A673 (cell line): ENCODE measurements around the gene CALML4. TPM values are rescaled to one million over a fixed set of nuclear protein-coding genes. Genes with fewer than 3 reads are reported as not detected.

ENCODE experiments used
- BruUV-seq: library from RNA; stranded (reverse); fragments of 400-500 nt; replicated peaks from 2 replicates; lab custom pipeline; 2021; lab: Mats Ljungman, UMichigan
- CTCF ChIA-PET: fragments of 300-600 bp; sonication (Branson Sonifier 250); formaldehyde crosslinking; loops from one replicate; lab custom pipeline; 2022; ENCODE audit warnings: antibody characterized with exemption; lab: Charles Lee
- POLR2A ChIA-PET: fragments of 300-600 bp; sonication (Branson Sonifier 250); formaldehyde crosslinking; loops from one replicate; lab custom pipeline; 2022; ENCODE audit warnings: antibody characterized with exemption; ENCODE audit not compliant: low non-redundant PET; lab: Charles Lee
- DNase-seq: peaks from one replicate; pipeline ENCODE4 v3.0.0-alpha.2; 2015; ENCODE audit warnings: low spot score
- H3K27ac ChIP-seq: fragments of 200-600 bp; sonication (generic); 2 replicates; pipeline ENCODE4 v1.5.1; 2016; ENCODE audit warnings: mixed run types, low read depth, mild to moderate bottlenecking, mixed read lengths, antibody characterized with exemption, low read length; ENCODE audit not compliant: poor library complexity, severe bottlenecking
- H3K27me3 ChIP-seq: fragments of 200-600 bp; sonication (generic); replicated peaks from 2 replicates; pipeline ENCODE4 v1.6.1; 2017; ENCODE audit warnings: mixed run types, low read depth, mild to moderate bottlenecking, mixed read lengths, antibody characterized with exemption, low read length; ENCODE audit not compliant: insufficient read depth, poor library complexity
- H3K36me3 ChIP-seq: fragments of 200-600 bp; sonication (generic); 2 replicates; pipeline ENCODE4 v1.6.1; 2016; ENCODE audit warnings: mixed run types, mild to moderate bottlenecking, mixed read lengths, antibody characterized with exemption, low read length; ENCODE audit not compliant: insufficient read depth, poor library complexity, severe bottlenecking
- H3K4me1 ChIP-seq: fragments of 200-600 bp; sonication (generic); 2 replicates; pipeline ENCODE4 v1.6.1; 2017; ENCODE audit warnings: mixed run types, mild to moderate bottlenecking, mixed read lengths, antibody characterized with exemption, low read length; ENCODE audit not compliant: insufficient read depth, poor library complexity, severe bottlenecking
- H3K4me3 ChIP-seq: fragments of 200-600 bp; sonication (generic); 2 replicates; pipeline ENCODE4 v1.5.1; 2016; ENCODE audit warnings: low read depth, mixed run types, mild to moderate bottlenecking, mixed read lengths, low read length; ENCODE audit not compliant: poor library complexity, severe bottlenecking
- H3K9me3 ChIP-seq: fragments of 200-600 bp; sonication (generic); 2 replicates; pipeline ENCODE4 v1.6.1; 2016; ENCODE audit warnings: mixed run types, low read depth, mild to moderate bottlenecking, mixed read lengths, antibody characterized with exemption, low read length; ENCODE audit not compliant: poor library complexity, severe bottlenecking
- EZH2 ChIP-seq: fragments of 200-600 bp; sonication (generic); IDR thresholded peaks from 2 replicates; pipeline ENCODE4 v1.6.1; 2017; ENCODE audit warnings: borderline replicate concordance, low read depth, mild to moderate bottlenecking, mixed read lengths, antibody characterized with exemption, low read length; ENCODE audit not compliant: poor library complexity, severe bottlenecking
- intact Hi-C: fragments of 100-400 bp; cut with micrococcal nuclease; formaldehyde crosslinking; loops from one replicate; pipeline ENCODE4 v1.10.0; 2022; ENCODE audit not compliant: unreplicated experiment
- total RNA-seq: library from RNA; stranded (reverse); gene quantifications from 2 replicates; pipeline ENCODE4 v1.2.3, GENCODE V29; 2021
- TF ChIP-seq, protein P1 (sequence below): fragments of 300-800, 200-600 bp; sonication (generic); conservative IDR thresholded peaks from 2 replicates; pipeline ENCODE4 v1.5.1; 2017; ENCODE audit warnings: low read depth, mild to moderate bottlenecking, antibody characterized with exemption, low read length, moderate library complexity, mixed read lengths

CALML4 gene
- total RNA-seq, 1 experiment from 2014 or later, result 9.1 TPM

DNA sequence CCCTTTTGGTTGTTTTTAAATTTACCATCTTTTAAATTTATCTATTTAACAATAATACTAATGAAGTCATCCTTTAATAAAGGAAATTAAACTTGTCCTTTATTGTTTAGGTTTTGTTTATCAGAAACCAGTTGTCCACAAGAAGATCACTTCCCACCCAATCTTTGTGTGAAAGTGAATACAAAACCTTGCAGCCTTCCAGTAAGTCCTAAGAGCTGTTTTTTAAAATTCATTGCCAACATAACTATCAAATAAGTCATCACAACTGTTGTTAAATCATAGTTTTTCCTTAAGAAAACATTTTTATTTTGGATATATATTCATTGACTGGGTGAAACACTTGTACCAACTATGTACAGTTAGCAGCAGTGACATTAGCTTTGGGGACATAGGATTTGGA lies 59.4 kb downstream of the CALML4 start:
- POLR2A ChIA-PET, result no interaction called here
- no peak for DNase-seq
- CTCF ChIA-PET, result no interaction called here
- H3K9me3 ChIP-seq, result no peaks in the 10 kb centered on the region
- TF ChIP-seq, protein P1, sequence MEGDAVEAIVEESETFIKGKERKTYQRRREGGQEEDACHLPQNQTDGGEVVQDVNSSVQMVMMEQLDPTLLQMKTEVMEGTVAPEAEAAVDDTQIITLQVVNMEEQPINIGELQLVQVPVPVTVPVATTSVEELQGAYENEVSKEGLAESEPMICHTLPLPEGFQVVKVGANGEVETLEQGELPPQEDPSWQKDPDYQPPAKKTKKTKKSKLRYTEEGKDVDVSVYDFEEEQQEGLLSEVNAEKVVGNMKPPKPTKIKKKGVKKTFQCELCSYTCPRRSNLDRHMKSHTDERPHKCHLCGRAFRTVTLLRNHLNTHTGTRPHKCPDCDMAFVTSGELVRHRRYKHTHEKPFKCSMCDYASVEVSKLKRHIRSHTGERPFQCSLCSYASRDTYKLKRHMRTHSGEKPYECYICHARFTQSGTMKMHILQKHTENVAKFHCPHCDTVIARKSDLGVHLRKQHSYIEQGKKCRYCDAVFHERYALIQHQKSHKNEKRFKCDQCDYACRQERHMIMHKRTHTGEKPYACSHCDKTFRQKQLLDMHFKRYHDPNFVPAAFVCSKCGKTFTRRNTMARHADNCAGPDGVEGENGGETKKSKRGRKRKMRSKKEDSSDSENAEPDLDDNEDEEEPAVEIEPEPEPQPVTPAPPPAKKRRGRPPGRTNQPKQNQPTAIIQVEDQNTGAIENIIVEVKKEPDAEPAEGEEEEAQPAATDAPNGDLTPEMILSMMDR, result no peak
- no peak for TF ChIP-seq EZH2
- intact Hi-C loops, result no loop called here
- H3K4me1 ChIP-seq, result peaks cover 3% of the 10 kb centered on the region
- no peak overlapping the region for H3K27ac ChIP-seq
- H3K27me3 ChIP-seq, result no peaks in the 10 kb centered on the region
- BruUV-seq, result no TSS peak
- no peak overlapping the region for H3K4me3 ChIP-seq
- H3K36me3 ChIP-seq, result peaks cover 10% of the 10 kb centered on the region

DNA sequence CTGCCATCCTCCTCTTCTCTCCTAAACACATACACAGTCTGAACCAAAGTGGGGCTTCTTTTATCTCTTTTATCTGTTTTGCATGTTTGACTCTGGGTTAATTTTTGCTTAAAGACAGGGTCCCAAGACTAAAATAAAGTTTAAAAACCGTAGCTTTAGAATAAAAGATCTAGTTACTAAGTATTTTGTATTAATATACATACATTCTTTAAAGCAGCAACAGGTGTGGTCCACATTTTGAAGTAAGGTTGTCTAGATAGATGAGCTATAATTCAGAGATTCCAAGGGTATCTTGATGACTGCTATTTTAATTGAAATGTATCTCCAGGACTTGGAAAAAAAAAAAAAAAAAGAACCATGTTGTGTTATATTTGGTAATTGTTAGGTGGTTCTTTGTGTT lies 61.3 kb downstream of the CALML4 start:
- CTCF ChIA-PET, result no interaction called here

DNA sequence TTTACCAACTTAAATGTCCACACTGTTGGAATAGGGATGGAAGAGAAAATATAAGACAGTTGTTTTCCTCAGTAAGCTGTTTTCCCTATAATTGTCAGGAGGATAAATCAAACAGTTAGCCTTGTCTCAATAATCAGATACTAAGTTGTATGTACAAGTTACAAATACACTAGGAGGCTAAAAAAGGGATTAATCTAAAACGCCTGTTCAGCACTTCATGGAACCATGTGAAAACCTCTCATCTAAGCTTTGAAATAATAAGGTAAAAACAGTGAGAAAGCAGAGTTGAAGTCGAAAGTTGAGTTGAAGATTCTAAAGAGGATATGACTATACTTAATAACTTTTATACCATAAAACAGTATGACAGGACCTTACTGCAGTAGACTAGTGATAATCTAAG lies 62.0 kb downstream of the CALML4 start:
- Histone ChIP-seq H3K27ac (no peak overlapping the region), H3K4me1 (no peaks in the 10 kb centered on the region), H3K9me3 (no peaks in the 10 kb centered on the region), H3K36me3 (peaks cover 10% of the 10 kb centered on the region), H3K4me3 (no peak overlapping the region), H3K27me3 (no peaks in the 10 kb centered on the region)
- TF ChIP-seq, protein P1, result no peak
- no peak for TF ChIP-seq EZH2
- POLR2A ChIA-PET, result no interaction called here
- intact Hi-C loops, result no loop called here
- BruUV-seq, result no TSS peak
- CTCF ChIA-PET, result no interaction called here
- no peak for DNase-seq

More for the DNA sequence above, 61.3 kb downstream of the CALML4 start:
- Histone ChIP-seq H3K27ac (no peak overlapping the region), H3K4me3 (no peak overlapping the region), H3K9me3 (no peaks in the 10 kb centered on the region), H3K27me3 (no peaks in the 10 kb centered on the region), H3K4me1 (no peaks in the 10 kb centered on the region), H3K36me3 (peaks cover 10% of the 10 kb centered on the region)
- no TSS peak for BruUV-seq
- POLR2A ChIA-PET, result no interaction called here
- intact Hi-C loops, result no loop called here
- DNase-seq, result no peak
- TF ChIP-seq, protein P1, result no peak
- TF ChIP-seq EZH2, result no peak

Other genes with a start within 250 kb of the CALML4 start
- gene PIAS1, start 151.0 kb downstream of the CALML4 start, total RNA-seq, result 37.5 and 40.2 TPM in 2 replicates
- 75.4 and 84.7 TPM in 2 replicates for gene CLN6, start 24.4 kb upstream of the CALML4 start, total RNA-seq
- gene FEM1B, start 72.4 kb upstream of the CALML4 start, total RNA-seq, result 44.6 and 47.3 TPM in 2 replicates
- gene ITGA11, start 226.8 kb upstream of the CALML4 start, total RNA-seq, result 0.17 and 0.45 TPM in 2 replicates